Activated T-cell treated with anti-CD3 and anti-CD28 coated beads for 24 hours (primary cell): ENCODE results near the gene PARD3.
"Not testable (repeated sequence)": the region's sequence is repeated elsewhere in the genome, so short reads cannot be mapped to it uniquely, and the experiment has no call there.

Experiments used
- DNase-seq: peaks from one replicate; pipeline ENCODE4 v3.0.0-alpha.2; 2020; ENCODE audit warnings: low read depth

The PARD3 gene

GRCh38 chr10:34297541-34298345 is 517.4 kb downstream of the PARD3 start:
- no peak for DNase-seq

- no peak for DNase-seq
Measured at GRCh38 chr10:34295142-34295548, 520.0 kb downstream of the PARD3 start.

GRCh38 chr10:34294137-34294536 is 521.0 kb downstream of the PARD3 start:
- DNase-seq, result no peak

- DNase-seq, result no peak
Measured at GRCh38 chr10:34292675-34293074, 522.4 kb downstream of the PARD3 start.

GRCh38 chr10:34292194-34292565 is 522.9 kb downstream of the PARD3 start:
- DNase-seq, result no peak

- no peak for DNase-seq
Measured at GRCh38 chr10:34291466-34292193, 523.5 kb downstream of the PARD3 start.

GRCh38 chr10:34290412-34291081 is 524.5 kb downstream of the PARD3 start:
- DNase-seq, result no peak

- DNase-seq, result no peak
Measured at GRCh38 chr10:34288634-34289033, 526.5 kb downstream of the PARD3 start.

- no peak for DNase-seq
Measured at GRCh38 chr10:34286136-34286739, 528.9 kb downstream of the PARD3 start.

- DNase-seq, result no peak
Measured at GRCh38 chr10:34281661-34282582, 533.2 kb downstream of the PARD3 start.

GRCh38 chr10:34280599-34281374 is 534.3 kb downstream of the PARD3 start:
- DNase-seq, result no peak

GRCh38 chr10:34275626-34276130 is 539.4 kb downstream of the PARD3 start:
- DNase-seq, result no peak

- DNase-seq, result no peak
Measured at GRCh38 chr10:34274906-34275305, 540.2 kb downstream of the PARD3 start.

GRCh38 chr10:34273340-34273739 is 541.8 kb downstream of the PARD3 start:
- DNase-seq, result no peak

- DNase-seq, result no peak
Measured at GRCh38 chr10:34272316-34272715, 542.8 kb downstream of the PARD3 start.

- not testable (repeated sequence) for DNase-seq
Measured at GRCh38 chr10:34268410-34268809, 546.7 kb downstream of the PARD3 start.

- DNase-seq, result no peak
Measured at GRCh38 chr10:34262985-34263384, 552.1 kb downstream of the PARD3 start.

- DNase-seq, result no peak
Measured at GRCh38 chr10:34260904-34261303, 554.2 kb downstream of the PARD3 start.

GRCh38 chr10:34256216-34256615 is 558.9 kb downstream of the PARD3 start:
- DNase-seq, result no peak

- DNase-seq, result no peak
Measured at GRCh38 chr10:34255035-34255434, 560.1 kb downstream of the PARD3 start.
